ENCODE results near the gene CPM.

DNA sequence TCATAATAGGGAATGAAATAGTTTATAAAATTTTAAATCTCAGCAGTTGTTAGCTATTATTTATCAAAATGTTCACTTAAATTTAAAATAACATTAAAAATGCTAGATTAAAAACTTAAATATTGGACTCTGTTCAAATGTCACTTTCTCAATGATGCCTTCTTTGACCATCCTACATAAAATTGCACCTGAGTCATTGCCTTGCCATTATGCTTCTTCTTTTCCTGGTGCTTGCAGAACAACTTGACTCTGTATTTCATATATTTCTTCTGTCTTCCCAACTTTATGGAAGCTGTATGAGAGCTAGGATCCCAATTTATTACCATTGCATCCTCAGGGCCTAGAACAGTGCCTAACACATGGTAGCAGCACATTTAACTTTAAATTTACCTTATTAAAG, 37.3 kb upstream of the CPM start:
- TF ChIP-seq, protein P1, sequence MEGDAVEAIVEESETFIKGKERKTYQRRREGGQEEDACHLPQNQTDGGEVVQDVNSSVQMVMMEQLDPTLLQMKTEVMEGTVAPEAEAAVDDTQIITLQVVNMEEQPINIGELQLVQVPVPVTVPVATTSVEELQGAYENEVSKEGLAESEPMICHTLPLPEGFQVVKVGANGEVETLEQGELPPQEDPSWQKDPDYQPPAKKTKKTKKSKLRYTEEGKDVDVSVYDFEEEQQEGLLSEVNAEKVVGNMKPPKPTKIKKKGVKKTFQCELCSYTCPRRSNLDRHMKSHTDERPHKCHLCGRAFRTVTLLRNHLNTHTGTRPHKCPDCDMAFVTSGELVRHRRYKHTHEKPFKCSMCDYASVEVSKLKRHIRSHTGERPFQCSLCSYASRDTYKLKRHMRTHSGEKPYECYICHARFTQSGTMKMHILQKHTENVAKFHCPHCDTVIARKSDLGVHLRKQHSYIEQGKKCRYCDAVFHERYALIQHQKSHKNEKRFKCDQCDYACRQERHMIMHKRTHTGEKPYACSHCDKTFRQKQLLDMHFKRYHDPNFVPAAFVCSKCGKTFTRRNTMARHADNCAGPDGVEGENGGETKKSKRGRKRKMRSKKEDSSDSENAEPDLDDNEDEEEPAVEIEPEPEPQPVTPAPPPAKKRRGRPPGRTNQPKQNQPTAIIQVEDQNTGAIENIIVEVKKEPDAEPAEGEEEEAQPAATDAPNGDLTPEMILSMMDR (IDR thresholded peaks at IDR 0.05), result no peak
- TF ChIP-seq ZFX (IDR thresholded peaks at IDR 0.05; ENCODE audit: borderline replicate concordance), result no peak

Data from 22Rv1 (cell line).